ENCODE data around the gene ZNF264. TPM values are rescaled to one million over a fixed set of nuclear protein-coding genes. Genes with fewer than 3 reads are reported as not detected.

Gene ZNF264
- total RNA-seq, 6 experiments from 2014 or later = 9.9 to 14.4 (median 12.1) TPM

DNA sequence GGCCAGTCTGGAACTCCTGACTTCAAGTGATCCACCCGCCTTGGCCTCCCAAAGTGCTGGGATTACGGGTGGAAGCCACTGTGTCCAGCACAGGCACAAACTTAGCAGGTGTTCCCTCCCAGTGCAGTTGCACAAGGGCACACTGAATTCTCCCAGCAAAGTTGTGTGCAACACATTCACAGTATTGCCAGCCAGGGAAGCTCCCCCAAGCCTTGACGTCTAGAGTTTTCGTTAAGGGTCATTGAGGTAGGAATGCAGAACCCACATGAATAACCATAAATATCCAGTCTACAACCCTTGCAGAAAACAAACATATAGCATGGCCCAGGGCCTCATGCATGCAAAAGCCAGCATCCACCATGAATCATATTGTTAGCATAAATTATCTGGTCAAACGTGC lies 36.2 kb downstream of the ZNF264 start:
- no peaks in the 10 kb centered on the region for H3K9me3 ChIP-seq
- H3K4me1 ChIP-seq = no peaks in the 10 kb centered on the region
- TF ChIP-seq POLR2A (IDR thresholded peaks at IDR 0.05) = no peak
- TF ChIP-seq, protein P1, sequence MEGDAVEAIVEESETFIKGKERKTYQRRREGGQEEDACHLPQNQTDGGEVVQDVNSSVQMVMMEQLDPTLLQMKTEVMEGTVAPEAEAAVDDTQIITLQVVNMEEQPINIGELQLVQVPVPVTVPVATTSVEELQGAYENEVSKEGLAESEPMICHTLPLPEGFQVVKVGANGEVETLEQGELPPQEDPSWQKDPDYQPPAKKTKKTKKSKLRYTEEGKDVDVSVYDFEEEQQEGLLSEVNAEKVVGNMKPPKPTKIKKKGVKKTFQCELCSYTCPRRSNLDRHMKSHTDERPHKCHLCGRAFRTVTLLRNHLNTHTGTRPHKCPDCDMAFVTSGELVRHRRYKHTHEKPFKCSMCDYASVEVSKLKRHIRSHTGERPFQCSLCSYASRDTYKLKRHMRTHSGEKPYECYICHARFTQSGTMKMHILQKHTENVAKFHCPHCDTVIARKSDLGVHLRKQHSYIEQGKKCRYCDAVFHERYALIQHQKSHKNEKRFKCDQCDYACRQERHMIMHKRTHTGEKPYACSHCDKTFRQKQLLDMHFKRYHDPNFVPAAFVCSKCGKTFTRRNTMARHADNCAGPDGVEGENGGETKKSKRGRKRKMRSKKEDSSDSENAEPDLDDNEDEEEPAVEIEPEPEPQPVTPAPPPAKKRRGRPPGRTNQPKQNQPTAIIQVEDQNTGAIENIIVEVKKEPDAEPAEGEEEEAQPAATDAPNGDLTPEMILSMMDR (IDR thresholded peaks at IDR 0.05) = no peak
- H3K4me3 ChIP-seq = no peak overlapping the region
- H3K27me3 ChIP-seq = no peaks in the 10 kb centered on the region
- H3K27ac ChIP-seq = no peak overlapping the region
- ATAC-seq (no peak), DNase-seq (peak in 1 of 3 donors; percentile 10)
- no peaks in the 10 kb centered on the region for H3K36me3 ChIP-seq
- no CpG with 5 or more reads among the region's 5 CpGs for WGBS (ENCODE audit: insufficient coverage, low coverage, low lambda C conversion rate, missing lambda C conversion rate)
- intact Hi-C loops (cut with DNase I) = no loop called here

DNA sequence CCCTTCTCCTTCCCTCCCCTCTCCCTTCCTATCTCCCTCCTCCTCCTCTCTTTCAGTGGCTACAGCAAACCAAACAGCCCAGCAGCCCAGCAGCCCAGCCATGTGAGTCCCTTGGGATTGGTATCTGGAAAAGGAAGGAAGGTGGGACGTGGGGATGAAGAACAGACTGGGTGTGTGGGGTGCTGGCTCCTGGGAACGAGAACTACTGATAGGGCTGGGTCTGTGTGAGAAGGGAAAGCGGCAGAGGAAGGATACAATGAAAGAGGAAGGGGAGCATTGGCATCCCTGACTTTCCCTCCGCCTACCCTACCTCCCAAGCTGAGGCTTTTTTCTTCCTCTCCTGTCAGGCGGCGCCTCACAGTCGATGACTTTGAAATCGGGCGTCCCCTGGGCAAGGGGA lies 40.4 kb downstream of the ZNF264 start:
- TF ChIP-seq, protein P1 (IDR thresholded peaks at IDR 0.05) = no peak
- no peak for TF ChIP-seq POLR2A (IDR thresholded peaks at IDR 0.05)
- intact Hi-C loops (cut with DNase I) = no loop called here
- DNase-seq (no peak), ATAC-seq (peak in 2 of 4 donors; percentile 10 to 43)
- no peaks in the 10 kb centered on the region for H3K36me3 ChIP-seq
- H3K27me3 ChIP-seq = no peaks in the 10 kb centered on the region
- no peaks in the 10 kb centered on the region for H3K4me1 ChIP-seq
- no peak overlapping the region for H3K27ac ChIP-seq
- H3K4me3 ChIP-seq = no peak overlapping the region
- 57% methylated on average over 5 of the region's 9 CpGs for WGBS (ENCODE audit: insufficient coverage, low coverage, low lambda C conversion rate, missing lambda C conversion rate)
- H3K9me3 ChIP-seq = no peaks in the 10 kb centered on the region

GRCh38 chr19:57233207-57233606 lies 41.9 kb downstream of the ZNF264 start:
- Histone ChIP-seq H3K27me3 (no peaks in the 10 kb centered on the region), H3K9me3 (no peaks in the 10 kb centered on the region), H3K4me1 (no peaks in the 10 kb centered on the region), H3K4me3 (no peak overlapping the region), H3K36me3 (no peaks in the 10 kb centered on the region), H3K27ac (no peak overlapping the region)
- DNase-seq (no peak), ATAC-seq (no peak)
- intact Hi-C loops (cut with DNase I) = no loop called here
- no peak for TF ChIP-seq POLR2A (IDR thresholded peaks at IDR 0.05)
- TF ChIP-seq, protein P1 (IDR thresholded peaks at IDR 0.05) = no peak
- 60% methylated on average over 1 of the region's 1 CpG for WGBS (ENCODE audit: insufficient coverage, low coverage, low lambda C conversion rate, missing lambda C conversion rate)

GRCh38 chr19:57239982-57240310 lies 48.6 kb downstream of the ZNF264 start:
- intact Hi-C loops (cut with DNase I) = no loop called here
- Histone ChIP-seq H3K27ac (peak overlapping the region; percentile 62 to 72 (median 71)), H3K36me3 (peaks cover 0 to 7% (median 1%) of the 10 kb centered on the region in 4 donors), H3K4me3 (peak overlapping the region; percentile 76 to 92 (median 85)), H3K9me3 (no peaks in the 10 kb centered on the region), H3K4me1 (peaks cover 0 to 17% (median 3%) of the 10 kb centered on the region in 4 donors), H3K27me3 (no peaks in the 10 kb centered on the region)
- DNase-seq (no peak), ATAC-seq (no peak)
- no peak for TF ChIP-seq POLR2A (IDR thresholded peaks at IDR 0.05)
- 6% methylated on average over 9 of the region's 12 CpGs for WGBS (ENCODE audit: insufficient coverage, low coverage, low lambda C conversion rate, missing lambda C conversion rate)

- Histone ChIP-seq H3K27me3 (no peaks in the 10 kb centered on the region), H3K4me1 (peaks cover 0 to 17% (median 3%) of the 10 kb centered on the region in 4 donors), H3K4me3 (peak within 1 kb of the TSS; percentile 76 to 92 (median 85)), H3K27ac (peak within 1 kb of the TSS; percentile 62 to 72 (median 71)), H3K9me3 (no peaks in the 10 kb centered on the region), H3K36me3 (peaks cover 0 to 7% (median 3%) of the 10 kb centered on the region in 4 donors)
- intact Hi-C loops (cut with DNase I) = no loop called here
- ATAC-seq (peak; percentile 98 to 99 (median 99)), DNase-seq (peak; percentile 94 to 96 (median 96))
- WGBS (ENCODE audit: insufficient coverage, low coverage, low lambda C conversion rate, missing lambda C conversion rate) = 0% methylated on average over 10 of the region's 61 CpGs
- TF ChIP-seq POLR2A (IDR thresholded peaks at IDR 0.05) = peak; percentile 61
- TF ChIP-seq, protein P1 (IDR thresholded peaks at IDR 0.05) = peak in 2 of 4 donors; percentile 6 to 15
Measured at GRCh38 chr19:57240311-57241090, 49.2 kb downstream of the ZNF264 start, which contains the start of gene ZNF805. Gene ZNF805, plus strand, starts transcription at chr19:57240632. Its CDS starts 260 bp downstream, at chr19:57240892.
